Head of caudate nucleus (tissue), 42 donors: ENCODE data around the gene COG5.

Source experiments
- DNase-seq, 42 donors: peaks; one replicate each; pipeline versions ENCODE4 v3.0.0 to v3.0.0-alpha.2; 2020 to 2021; ENCODE audit warnings: mixed read lengths in 7 of 42
- intact Hi-C: fragments of 100-400 bp; cut with DNase I; formaldehyde crosslinking; loops from one replicate; pipeline ENCODE4 v1.15.0; 2022

The COG5 gene

GRCh38 chr7:107372298-107372697, 191.4 kb downstream of the COG5 start:
- intact Hi-C loops, result no loop called here
- no peak for DNase-seq

GRCh38 chr7:107370816-107371215, 192.9 kb downstream of the COG5 start:
- no peak for DNase-seq
- intact Hi-C loops, result no loop called here

DNA sequence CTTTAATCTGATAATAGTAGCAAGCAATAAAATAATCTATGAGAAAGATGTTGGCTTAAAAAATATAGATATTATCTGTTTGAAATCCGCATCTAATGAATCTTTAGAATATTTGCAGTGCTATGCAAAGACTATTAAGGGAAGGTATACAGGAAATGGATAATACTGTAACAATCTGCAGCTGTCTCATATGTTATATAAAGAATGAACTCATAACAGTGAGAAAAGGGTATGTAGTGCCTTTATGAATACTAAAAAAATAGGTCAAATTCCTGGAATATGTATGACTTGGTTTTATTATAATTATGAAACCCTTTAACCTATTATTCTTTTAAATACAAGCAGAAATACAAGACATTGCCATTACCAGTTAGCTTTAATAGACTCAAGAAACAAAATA, 198.9 kb downstream of the COG5 start:
- intact Hi-C loops, result no loop called here
- no peak for DNase-seq

DNA sequence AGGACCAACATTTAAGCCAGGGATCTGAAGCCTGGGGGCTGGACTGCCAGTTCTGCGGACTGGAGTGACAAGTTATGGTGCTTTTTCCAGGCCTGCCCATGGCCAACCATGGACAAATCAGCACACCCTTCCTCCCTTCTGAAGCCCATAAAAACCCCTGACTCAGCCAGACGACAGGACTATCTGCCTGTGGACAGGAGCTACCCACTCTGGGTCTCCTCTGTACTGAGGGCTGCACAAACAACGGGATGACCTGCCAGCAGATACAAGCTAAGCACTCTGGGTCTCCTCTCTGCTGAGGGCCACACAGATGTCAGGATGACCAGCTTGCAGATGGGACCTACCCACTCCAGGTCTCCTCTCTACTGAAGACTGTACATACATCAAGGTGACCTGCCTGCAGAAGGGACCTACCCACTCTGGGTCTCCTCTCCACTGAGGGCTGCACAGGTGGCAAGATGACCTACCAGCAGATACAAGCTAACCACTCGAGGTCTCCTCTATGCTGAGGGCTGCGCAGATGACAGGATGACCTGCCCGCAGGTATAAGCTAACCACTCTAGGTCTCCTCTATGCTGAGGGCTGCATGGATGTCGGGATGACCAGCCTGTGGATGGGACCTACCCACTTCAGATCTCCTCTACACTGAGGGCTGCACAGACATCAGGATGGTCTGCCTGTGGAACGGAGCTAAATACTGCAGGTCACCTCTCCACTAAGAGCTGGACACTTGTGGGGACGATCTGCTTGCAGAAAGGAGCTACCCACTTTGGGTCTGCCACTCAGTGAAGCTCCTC, 204.0 kb downstream of the COG5 start:
- intact Hi-C loops, result no loop called here
- DNase-seq, result no peak

- intact Hi-C loops, result no loop called here
- DNase-seq, result no peak
Observed at GRCh38 chr7:107355616-107356015, 208.1 kb downstream of the COG5 start.

GRCh38 chr7:107354640-107355039, 209.1 kb downstream of the COG5 start:
- intact Hi-C loops, result no loop called here
- DNase-seq, result no peak

DNA sequence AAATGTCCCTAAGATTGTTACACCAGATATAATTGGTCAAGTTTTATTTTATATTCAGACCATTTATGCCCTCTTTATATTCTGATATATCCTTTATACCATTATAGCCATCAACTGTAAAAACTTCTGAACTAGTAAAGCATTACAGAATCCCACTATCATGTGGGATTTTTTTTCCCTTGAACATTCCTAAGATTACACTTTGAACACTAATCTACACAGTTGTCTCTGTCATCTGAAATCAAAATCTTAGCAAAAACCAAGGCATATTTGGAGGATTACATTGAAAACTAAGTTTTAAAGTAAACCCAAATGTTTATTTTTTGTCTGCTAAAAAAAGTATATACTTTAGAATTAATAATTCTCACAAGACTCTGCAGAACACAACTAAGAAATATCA, 210.0 kb downstream of the COG5 start:
- DNase-seq, result no peak
- intact Hi-C loops, result no loop called here

GRCh38 chr7:107345898-107346297, 217.8 kb downstream of the COG5 start:
- DNase-seq, result no peak
- intact Hi-C loops, result no loop called here

- intact Hi-C loops, result no loop called here
- no peak for DNase-seq
Observed at GRCh38 chr7:107344799-107345198, 218.9 kb downstream of the COG5 start.

DNA sequence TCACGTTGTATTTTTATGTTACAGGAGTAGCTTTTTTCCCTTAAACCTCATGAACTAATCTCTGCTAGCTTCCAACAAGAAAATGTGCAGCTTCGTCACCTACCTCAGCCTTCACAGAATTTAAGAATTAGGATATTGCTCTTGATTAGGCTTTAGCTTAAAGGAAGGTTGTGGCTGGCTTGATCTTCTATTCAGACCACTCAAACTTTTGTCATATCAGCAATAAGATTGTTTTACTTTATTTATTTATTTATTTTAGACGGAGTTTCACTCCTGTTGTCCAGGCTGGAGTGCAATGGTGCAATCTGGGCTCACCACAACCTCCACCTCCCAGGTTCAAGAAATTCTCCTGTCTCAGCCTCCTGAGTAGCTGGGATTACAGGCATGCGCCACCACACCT, 219.4 kb downstream of the COG5 start:
- intact Hi-C loops, result no loop called here
- DNase-seq, result no peak

- intact Hi-C loops, result no loop called here
Observed at GRCh38 chr7:107338080-107338479, 225.6 kb downstream of the COG5 start.

DNA sequence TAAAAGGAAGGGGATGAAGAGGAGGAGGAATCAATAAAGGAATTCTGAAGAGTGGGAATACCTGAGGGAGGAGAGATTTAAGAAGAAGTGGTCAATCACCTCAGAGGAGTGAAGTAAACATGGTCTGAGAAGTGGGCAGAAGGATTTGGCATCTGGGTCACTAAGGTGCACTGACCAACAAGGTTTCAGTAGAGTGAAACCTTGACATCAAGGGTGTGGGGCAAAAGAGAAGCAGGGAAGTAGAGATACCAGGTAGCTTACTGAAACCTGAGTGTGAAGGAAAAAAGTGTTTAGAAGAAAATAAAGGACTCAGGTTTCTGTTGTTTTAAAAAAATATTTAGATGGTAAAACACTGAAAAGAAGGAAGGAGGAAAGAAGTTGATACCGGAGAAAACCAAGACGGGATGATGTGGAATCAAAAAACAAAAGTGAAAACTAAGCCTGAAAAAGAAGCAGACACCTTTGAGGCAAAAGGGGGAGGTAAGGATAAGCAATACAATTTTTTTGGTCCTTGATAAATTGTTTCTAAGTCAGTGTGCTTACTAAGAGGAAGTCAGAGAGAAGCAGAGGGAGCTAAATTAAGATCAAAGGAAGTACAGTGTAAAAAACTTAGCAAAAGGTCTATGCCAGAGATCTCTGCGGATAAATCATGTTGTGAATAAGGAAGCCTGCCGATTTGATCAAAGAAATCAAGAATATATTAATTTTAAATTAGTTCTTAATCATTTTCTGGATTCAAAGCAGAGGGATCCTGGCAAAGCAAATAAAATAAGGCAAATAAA, 231.0 kb downstream of the COG5 start:
- no peak for DNase-seq
- intact Hi-C loops, result no loop called here

More at GRCh38 chr7:107338080-107338479, 225.6 kb downstream of the COG5 start:
- DNase-seq, result no peak

GRCh38 chr7:107330478-107330877, 233.2 kb downstream of the COG5 start:
- intact Hi-C loops, result no loop called here
- no peak for DNase-seq

DNA sequence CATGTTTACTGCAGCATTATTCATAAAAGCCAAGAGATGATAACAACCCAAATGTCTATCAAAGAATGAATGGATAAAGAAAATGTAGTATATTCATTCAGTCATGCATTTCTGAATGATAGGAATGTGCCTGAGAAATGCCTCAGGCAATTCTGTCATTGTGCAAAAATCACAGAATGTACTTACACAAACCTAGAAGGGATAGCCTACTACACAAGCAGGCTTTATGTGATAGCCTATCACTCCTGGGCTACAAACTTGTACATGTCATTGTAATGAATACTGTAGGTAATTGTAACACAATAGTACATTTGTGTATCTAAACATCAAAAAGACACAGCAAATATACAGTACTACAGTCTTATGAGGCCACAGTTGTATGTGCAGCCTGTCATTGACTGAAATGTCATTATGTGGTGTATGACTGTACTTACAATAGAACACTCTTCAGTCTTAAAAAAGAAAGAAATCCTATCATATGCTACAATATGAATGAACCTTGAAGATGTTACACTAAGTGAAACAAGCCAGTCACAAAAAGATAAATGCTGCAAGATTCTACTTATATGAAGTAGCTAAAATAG, 235.6 kb downstream of the COG5 start:
- intact Hi-C loops, result no loop called here
- no peak for DNase-seq

DNA sequence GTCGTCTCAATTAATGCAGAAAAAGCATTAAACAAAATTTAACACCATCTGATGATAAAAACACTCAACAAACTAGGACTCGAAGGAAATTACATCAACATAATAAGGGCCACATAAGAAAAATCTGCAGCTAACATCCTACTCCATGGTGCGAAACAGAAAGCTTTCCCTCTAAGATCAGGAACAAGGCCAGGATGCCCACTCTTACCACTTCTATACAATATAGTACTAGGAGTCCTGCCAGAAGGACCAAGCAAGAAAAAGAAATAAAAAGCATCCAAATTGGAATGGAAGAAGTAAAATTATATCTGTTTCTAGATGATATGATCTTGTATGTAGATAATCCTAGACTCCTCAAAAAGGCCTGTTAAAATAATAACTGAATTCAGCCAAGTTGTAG, 237.7 kb downstream of the COG5 start:
- intact Hi-C loops, result no loop called here
- no peak for DNase-seq

DNA sequence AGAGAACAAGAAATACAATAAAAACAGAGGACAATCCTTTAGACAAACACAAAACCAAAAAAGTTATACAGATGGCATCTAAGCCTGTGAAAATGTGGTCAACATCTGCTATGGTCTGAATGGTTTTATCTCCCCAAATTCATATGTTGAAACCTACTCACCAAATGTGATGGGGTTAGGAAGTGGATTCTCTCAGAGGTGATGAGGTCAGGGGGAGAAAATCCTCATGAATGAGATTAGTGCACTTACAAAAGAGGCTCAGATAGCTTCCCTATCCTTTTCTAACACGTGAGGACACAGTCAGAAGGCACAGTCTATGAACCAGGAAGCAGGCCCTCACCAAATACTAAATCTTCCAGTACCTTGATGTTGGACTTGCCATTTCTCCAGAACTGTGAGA, 241.7 kb downstream of the COG5 start:
- intact Hi-C loops, result no loop called here
- DNase-seq, result no peak

DNA sequence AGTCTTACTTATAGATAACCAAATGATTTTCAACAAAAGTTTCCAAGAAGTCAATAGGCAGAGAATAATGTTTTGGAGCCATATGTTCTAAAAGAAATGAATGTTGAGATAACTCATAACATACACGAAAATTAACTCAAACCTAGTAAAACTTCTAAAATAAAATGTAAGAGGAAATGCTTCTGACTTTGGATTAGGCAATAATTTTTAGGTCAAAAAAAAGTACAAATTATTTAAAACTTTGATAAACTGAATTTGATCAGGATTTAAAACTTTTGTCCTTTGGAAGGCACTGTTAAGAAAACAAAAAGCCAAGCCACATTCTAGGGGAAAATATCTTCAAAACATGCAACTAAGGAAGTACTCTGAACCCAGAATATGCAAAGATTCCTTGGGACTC, 242.1 kb downstream of the COG5 start:
- DNase-seq, result no peak
- intact Hi-C loops, result no loop called here

- DNase-seq, result no peak
- intact Hi-C loops, result no loop called here
Observed at GRCh38 chr7:107319724-107320228, 243.9 kb downstream of the COG5 start.

DNA sequence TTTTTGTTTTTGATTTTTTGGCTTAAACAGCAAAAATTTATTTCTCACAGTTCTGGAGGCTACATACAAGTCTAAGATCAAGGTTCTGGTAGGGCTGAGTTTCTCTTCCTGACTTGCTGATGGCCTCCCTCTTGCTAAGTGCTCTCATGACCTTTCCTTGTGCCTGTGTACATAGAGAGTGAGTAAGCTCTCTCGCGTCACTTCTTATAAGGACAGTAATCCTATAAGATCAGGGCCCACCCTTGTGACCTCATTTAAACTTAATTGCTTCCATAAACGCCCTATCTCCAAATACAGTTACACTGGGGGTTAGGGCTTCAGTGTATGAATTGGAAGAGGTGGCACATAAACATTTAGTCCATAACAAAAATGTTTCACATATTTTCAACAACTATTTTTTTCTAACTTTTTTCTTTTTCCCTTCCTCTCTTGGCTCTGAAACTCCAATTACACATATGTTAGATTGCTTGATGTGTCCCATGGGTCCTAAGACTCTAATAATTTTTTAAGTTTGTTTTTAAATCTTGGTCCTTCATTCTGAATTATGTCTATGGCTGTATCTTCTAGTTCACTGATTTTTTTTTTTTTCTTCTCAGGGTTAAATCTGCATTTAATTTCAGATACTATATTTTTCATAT, 245.1 kb downstream of the COG5 start:
- no peak for DNase-seq
- intact Hi-C loops, result no loop called here

DNA sequence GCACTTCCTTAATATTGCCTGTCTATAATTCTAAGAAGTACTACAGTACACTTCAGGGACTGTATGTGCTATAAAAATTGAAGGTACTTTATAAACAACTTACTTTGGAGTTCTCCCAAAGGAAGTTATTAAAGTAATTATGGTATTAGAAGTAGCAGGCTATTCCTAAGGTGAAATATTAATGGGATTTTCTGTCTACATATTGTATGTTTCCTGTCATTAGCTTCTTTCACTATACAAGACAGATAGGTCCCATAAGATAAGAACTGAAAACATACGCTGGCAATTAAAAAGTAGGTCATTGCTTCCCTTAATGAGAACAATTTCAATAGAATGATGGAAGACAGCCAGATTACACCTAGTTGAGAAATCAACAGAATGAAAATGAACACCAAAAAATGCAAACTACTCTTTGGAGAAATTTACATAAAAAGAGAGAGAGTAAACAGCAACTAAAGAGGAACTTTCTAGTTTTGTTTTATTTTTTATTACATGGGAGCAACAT, 248.0 kb downstream of the COG5 start:
- no peak for DNase-seq
- intact Hi-C loops, result no loop called here
